Iris pigment epithelial cell (primary cell): Measurements from ENCODE around the gene LARGE2.

Experiments
- DNase-seq: peaks from one replicate; pipeline ENCODE4 v3.0.0-alpha.2; 2011; ENCODE audit warnings: low read depth

The LARGE2 gene

GRCh38 chr11:45930031-45930794, 7.8 kb downstream of the LARGE2 start:
- no peak for DNase-seq

- no peak for DNase-seq
Observed at GRCh38 chr11:45930951-45931570, 8.6 kb downstream of the LARGE2 start.

GRCh38 chr11:45931739-45932138, 9.3 kb downstream of the LARGE2 start:
- no peak for DNase-seq

GRCh38 chr11:45932217-45932616, 9.8 kb downstream of the LARGE2 start:
- DNase-seq: no peak

- peak; percentile 14 for DNase-seq
Observed at GRCh38 chr11:45933131-45933831, 10.8 kb downstream of the LARGE2 start.

GRCh38 chr11:45933846-45934579, 11.6 kb downstream of the LARGE2 start:
- DNase-seq: no peak

GRCh38 chr11:45934580-45935318, 12.3 kb downstream of the LARGE2 start:
- DNase-seq: no peak

GRCh38 chr11:45935349-45936064, 13.1 kb downstream of the LARGE2 start:
- no peak for DNase-seq

- no peak for DNase-seq
Observed at GRCh38 chr11:45936511-45937054, 14.1 kb downstream of the LARGE2 start.

GRCh38 chr11:45937916-45938315, 15.5 kb downstream of the LARGE2 start:
- no peak for DNase-seq

- peak; percentile 65 for DNase-seq
Observed at GRCh38 chr11:45939836-45940235, 17.4 kb downstream of the LARGE2 start.

- no peak for DNase-seq
Observed at GRCh38 chr11:45941285-45941684, 18.8 kb downstream of the LARGE2 start.

- DNase-seq: no peak
Observed at GRCh38 chr11:45942381-45942780, 19.9 kb downstream of the LARGE2 start.

- no peak for DNase-seq
Observed at GRCh38 chr11:45945397-45945999, 23.0 kb downstream of the LARGE2 start.

- DNase-seq: no peak
Observed at GRCh38 chr11:45947885-45948284, 25.4 kb downstream of the LARGE2 start.

GRCh38 chr11:45948356-45948755, 25.9 kb downstream of the LARGE2 start:
- no peak for DNase-seq

GRCh38 chr11:45949992-45950407, 27.5 kb downstream of the LARGE2 start:
- no peak for DNase-seq

- no peak for DNase-seq
Observed at GRCh38 chr11:45959851-45960250, 37.4 kb downstream of the LARGE2 start.

- no peak for DNase-seq
Observed at GRCh38 chr11:45960387-45961095, 38.1 kb downstream of the LARGE2 start.
